HG03469 (cell line): Measurements from ENCODE around the gene COL4A2.
A peak's percentile ranks its signal among the peaks of the same experiment; 100 is the strongest.
"Not testable (repeated sequence)": the region's sequence is repeated elsewhere in the genome, so short reads cannot be mapped to it uniquely, and the experiment has no call there.

ENCODE experiments used
- ATAC-seq: cut with Tn5 transposase; IDR thresholded peaks from one replicate; pipeline ENCODE4 v1.9.1; 2021; ENCODE audit warnings: mild to moderate bottlenecking, moderate library complexity, moderate number of reproducible peaks; ENCODE audit not compliant: unreplicated experiment

COL4A2 gene

DNA sequence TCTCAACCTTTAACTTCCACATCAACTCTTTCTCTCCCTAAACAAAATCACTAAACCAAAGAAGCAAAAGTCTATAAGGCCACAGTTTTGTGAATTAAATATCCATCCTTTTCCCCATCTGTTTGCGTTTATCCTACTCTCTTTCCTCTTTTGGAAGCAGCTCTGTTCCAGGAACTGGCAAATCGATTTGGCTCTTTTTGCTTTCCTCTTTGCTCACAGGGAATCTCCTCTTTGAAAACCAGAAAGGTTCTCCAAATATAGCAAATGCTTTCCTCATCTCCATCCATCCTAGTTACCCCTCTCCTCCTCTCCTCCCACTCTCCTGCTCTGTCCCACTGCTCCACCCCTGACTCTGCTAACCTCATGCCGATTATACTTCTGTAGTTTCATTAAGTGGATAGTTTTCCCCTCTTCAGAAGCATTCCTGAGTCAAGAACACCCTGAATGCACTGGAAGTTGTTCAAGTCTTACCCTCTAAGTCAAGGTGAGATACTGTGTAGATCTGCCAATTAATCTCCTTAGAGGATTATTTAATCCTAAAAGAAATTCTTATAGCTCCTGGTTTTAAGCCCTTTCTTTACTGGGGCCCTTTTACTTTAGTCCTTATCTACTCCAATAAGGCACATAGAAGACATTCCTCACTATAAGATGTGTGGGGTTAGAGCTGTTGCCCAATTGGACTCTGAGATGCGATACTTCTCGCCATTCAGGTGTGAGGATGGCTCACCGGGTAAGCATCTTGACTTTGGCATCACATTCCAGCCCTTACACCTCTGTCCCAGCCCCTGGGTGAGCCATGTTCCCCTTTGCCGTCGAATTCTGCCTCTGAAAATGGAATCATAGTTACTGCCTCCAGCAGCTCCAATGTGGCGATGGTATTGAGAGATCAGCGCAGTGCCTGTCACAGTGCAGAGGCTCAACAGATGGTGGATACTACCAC is 67.6 kb downstream of the COL4A2 start:
- no peak for ATAC-seq

DNA sequence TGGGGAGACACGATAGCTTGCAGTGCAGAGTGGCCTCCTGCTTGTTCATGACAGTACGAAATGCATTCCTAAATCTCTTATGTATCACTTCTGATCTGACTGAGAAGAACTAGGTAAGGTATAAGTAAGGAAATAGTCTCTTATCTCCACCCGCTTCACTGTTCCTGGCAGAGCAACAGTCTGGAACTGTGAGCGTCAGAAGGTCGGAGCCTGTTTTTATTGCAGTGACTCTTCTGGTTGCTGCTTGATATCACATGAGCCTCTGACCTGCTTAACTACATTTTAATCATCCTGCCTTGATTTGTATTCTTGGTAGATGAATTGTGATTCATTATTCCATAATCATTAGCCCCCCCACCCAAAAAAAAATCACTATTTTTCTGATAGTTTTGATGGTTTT is 69.0 kb downstream of the COL4A2 start:
- ATAC-seq: no peak

DNA sequence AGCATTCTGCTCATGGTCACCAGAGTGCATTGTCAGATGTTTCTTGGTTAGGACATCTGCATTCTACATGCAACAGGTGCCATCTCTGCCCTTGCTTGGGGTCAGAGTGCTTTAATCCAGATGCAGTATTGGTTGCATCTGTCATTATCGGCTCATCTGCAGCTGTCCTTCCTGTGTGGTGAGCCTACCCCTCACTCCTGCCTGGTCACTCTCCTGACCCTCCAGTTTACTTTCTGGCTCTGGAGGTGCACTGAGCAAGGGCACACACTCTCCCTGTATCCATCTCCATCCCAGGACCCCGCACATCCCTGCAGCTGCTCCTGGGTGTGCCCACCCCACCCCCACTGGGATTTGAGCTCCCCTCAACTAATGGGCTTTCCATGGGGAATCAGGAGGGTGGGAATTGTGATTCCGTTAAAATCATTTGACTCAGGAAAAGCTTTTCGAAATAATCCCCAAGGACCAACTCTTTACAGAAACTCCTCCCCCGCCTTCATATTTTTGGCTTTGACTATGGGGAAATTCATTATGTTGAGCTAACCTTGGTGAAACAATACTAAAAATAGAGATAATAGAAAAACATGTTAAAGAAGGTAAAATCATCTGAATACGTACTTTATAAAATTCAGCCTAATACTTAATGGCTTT is 70.2 kb downstream of the COL4A2 start:
- no peak for ATAC-seq

DNA sequence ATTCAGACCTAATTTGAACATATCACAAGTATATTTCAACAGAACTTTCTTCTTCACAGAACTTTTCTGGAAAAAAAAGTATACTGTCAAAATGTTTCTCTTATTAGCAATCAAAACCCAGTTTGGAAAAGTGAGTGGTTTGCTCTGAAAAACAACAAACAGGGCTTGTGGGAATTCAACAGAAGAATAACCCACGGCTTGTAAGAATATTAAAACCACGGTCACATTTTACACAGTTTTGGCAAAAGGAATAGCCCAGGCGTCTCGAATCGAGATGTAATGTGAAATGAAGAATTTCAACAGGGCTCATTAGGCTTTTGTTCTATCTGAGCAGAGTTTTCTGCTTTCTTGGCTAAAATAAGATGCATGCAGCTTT is 70.7 kb downstream of the COL4A2 start:
- ATAC-seq: no peak

- ATAC-seq: no peak
These were observed 72.3 kb downstream of the COL4A2 start for GRCh38 chr13:110379358-110379757.

DNA sequence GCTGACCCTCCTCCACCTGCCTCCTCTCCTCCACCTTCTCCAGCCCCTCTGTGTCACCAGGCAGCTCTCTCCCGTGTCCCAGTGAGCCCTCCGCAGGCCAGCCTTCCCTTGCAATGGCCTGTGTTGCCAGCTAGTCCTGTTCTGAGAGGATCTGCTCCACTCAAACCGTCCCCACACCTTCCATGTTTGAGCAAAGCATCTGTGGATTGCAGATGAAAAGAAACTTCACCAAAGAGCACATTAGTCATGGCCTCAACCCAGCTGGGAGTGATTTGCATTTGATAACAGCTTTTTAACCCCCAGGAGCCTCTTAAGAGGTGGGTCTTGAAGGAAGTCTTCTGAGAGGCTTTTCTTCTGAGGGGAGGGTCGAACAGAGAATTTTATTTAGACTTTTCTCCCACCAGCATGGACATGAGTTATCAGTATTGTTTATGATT is 72.8 kb downstream of the COL4A2 start:
- ATAC-seq: no peak

GRCh38 chr13:110380359-110381028 is 73.4 kb downstream of the COL4A2 start:
- no peak for ATAC-seq

- ATAC-seq: no peak
These were observed 73.9 kb downstream of the COL4A2 start for GRCh38 chr13:110381029-110381360.

GRCh38 chr13:110382229-110382628 is 75.1 kb downstream of the COL4A2 start:
- ATAC-seq: no peak

GRCh38 chr13:110382830-110383229 is 75.7 kb downstream of the COL4A2 start:
- ATAC-seq: no peak

GRCh38 chr13:110387451-110388107 is 80.5 kb downstream of the COL4A2 start:
- peak; percentile 77 for ATAC-seq

GRCh38 chr13:110388108-110388943 is 81.2 kb downstream of the COL4A2 start:
- no peak for ATAC-seq

GRCh38 chr13:110390567-110390966 is 83.5 kb downstream of the COL4A2 start:
- ATAC-seq: no peak

DNA sequence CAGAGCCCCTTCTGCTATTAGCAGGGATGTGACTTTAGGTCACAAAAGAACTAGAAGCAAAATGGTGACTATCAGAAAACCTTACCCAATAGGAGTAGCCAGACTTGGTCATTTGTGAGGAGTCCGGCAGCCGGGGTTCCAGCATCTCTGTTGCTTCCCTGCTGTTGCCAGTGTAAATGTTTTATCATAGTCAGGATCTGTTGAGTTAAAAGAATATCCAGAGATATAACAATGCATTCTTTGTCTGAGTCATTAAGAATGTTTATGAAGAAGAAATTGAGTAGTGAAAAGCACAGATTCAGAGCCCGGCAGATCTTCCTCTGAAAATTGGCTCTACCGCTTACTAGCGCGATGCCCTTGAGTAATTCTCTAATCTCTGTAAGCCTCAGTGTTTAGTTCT is 84.2 kb downstream of the COL4A2 start:
- ATAC-seq: no peak

GRCh38 chr13:110392510-110393240 is 85.6 kb downstream of the COL4A2 start:
- ATAC-seq: no peak

GRCh38 chr13:110393761-110394160 is 86.7 kb downstream of the COL4A2 start:
- no peak for ATAC-seq

DNA sequence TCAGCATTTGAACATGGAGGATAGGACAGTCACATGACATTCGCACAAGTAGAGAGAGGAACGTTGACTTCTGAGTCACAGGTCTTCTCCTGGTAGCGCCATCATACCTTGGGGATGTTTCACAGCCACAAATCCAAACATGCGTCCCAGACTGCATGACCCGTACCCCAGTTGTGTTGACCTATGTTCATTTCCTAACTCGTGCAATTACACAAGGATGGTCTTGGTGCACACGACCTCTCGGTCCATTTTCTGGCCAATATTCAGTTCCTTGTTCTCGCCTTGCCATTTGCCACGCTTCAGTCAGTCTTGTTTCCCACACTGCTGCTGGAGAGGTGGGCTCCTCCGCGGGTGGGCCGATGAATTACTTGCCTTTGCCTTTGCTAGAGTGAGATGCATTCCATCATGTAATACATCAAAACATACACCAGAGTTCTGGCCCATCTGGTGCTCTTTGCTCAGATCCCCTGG is 87.3 kb downstream of the COL4A2 start:
- ATAC-seq: no peak

GRCh38 chr13:110395616-110396015 is 88.5 kb downstream of the COL4A2 start:
- ATAC-seq: not testable (repeated sequence)

DNA sequence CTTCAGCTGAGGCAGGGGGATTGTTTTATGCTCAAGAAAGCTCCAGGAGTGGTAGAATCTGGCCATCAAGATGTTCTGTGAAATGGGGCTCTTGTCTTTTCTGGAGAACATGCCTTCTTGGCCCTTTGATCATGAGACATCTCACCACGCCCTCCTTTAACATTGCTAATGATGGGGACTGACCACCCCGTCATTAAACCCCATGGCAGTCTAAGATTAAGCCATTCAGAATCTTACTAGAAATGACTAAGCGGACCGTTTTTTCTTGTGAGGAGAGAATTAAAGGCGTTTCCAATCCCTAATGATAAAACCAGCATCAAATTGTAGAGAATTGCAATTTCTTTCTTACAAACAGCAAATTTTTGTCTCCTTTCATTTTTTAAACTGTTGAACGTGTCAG is 89.4 kb downstream of the COL4A2 start:
- ATAC-seq: no peak
